ENCODE data around the gene NT5DC3. TPM values are rescaled to one million over a fixed set of nuclear protein-coding genes. Genes with fewer than 3 reads are reported as not detected.

Gene NT5DC3
- total RNA-seq, 1 donor from 2014 or later: 4.7 TPM

DNA sequence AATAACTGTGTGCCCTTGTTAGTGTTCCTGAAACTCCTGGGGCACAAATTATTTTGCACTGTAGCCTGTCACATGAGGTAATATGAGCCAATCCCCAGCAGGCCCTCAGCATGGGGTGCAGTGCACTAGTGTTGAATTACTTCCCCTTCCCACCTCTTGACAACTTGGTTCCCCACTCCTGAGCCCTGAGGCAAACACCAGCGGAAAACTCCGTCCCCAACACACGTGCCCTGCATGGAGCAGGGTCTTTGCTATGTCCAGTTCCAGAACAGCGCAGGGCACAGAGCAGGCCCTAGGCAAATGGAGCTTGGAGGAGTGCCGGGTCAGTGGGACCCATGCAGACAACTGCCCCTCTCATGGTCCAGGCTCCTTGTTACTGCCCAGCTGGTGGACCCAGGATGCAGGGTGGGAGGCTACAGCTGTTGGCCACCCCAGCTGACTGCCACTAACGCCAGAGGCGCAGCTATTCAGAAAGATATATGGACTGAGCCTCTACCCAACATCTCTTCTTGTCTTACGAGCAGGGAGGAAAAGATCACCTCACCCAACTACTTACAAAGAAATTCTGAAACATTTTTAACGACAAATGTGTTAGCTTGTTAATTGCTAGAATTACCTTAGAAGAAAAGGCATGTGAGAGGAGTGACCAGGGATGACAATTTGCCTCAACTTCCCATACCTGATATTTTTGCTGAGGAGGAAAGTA, 71.6 kb downstream of the NT5DC3 start:
- intact Hi-C loops (cut with DNase I): no loop called here
- no peak for DNase-seq (ENCODE audit: low spot score)

DNA sequence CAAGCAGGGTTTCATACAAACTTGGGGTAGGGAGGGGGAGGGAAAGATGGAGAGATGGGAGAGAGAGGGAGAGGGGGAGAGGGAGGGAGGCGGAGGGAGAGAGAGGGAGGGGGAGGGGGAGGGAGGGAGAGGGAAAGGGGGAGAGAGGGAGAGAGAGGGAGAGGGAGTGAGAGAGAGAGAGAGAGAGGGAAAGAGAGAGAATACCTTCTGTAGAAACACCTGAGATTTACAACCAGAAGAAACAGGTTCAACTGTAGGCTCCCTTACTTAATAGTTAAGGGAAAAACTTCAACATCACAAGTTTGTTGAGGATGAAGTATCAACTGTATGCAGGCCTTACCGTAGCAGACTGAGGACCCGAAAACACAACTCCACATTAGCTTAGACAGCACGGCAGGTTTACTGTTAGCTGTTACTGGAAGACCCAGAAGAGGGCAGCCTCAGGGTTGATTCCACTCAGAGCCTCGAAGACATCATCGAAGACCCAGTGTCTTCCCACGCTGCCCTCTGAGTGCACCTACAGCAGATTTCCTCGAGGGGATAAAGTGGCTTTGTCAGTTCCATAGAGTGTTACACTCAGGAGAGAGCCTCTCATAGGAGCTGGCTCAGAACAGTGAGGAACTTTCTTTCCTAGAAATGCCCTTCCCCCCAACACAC, 72.4 kb downstream of the NT5DC3 start:
- intact Hi-C loops (cut with DNase I): no loop called here

DNA sequence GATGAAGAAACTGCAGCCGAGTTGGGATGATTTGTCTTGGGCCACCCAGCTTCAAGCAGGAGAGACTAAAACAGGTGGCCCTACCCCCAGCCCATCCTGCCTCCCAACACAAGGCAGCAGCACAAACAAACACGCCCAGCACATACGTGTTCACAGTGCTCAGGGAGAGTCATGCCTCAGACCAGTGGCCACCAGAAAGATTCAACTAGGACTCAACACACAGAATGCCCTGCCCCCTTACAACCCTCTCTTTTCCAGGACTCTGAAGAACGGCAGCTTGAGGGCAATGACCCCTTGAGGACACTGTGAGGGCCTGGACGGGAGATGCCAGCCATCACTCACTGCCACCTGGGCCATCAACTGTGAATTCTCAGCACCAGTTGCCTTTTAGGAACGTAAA, 75.0 kb downstream of the NT5DC3 start:
- intact Hi-C loops (cut with DNase I): no loop called here
- no peak for DNase-seq (ENCODE audit: low spot score)

More for the DNA sequence above, 72.4 kb downstream of the NT5DC3 start:
- DNase-seq (ENCODE audit: low spot score): no peak

DNA sequence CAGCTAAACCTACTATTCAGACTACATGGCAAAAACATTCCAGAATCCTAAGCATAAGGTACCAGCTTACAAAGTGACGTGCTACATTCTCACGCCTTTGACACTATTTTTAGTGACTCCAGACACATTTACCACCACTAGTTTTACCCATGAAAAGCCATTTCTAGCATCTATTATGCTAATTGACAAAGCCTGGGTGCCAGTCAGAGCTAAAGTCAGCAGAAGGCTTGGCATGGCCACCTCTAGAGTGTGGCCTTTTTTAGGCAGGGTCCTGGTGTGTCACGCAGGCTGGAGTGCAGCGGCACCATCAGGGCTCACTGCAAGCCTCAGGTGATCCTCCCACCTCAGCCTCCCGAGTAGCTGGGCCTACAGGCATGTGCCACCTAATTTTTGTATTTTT, 75.7 kb downstream of the NT5DC3 start:
- intact Hi-C loops (cut with DNase I): no loop called here
- no peak for DNase-seq (ENCODE audit: low spot score)

DNA sequence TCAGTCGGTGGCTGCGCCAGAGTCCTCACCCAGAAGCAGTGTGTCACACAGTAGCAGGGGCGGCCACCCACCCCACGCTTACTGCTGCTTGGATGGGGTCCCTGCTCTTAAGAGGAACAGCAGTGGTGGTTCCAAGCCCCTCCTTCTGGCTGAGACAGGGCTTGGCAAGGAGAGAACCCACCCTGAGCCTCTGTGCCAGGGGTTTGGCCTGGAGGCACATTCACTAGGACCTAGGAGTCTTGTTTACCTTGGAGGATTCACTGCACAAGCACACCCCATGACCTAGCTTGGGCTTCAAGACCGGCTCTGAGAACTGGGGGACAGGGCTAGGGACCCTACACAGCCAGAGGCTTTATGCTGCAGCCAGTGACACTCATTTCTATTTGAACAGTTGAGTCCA, 78.6 kb downstream of the NT5DC3 start:
- no peak for DNase-seq (ENCODE audit: low spot score)
- intact Hi-C loops (cut with DNase I): no loop called here

DNA sequence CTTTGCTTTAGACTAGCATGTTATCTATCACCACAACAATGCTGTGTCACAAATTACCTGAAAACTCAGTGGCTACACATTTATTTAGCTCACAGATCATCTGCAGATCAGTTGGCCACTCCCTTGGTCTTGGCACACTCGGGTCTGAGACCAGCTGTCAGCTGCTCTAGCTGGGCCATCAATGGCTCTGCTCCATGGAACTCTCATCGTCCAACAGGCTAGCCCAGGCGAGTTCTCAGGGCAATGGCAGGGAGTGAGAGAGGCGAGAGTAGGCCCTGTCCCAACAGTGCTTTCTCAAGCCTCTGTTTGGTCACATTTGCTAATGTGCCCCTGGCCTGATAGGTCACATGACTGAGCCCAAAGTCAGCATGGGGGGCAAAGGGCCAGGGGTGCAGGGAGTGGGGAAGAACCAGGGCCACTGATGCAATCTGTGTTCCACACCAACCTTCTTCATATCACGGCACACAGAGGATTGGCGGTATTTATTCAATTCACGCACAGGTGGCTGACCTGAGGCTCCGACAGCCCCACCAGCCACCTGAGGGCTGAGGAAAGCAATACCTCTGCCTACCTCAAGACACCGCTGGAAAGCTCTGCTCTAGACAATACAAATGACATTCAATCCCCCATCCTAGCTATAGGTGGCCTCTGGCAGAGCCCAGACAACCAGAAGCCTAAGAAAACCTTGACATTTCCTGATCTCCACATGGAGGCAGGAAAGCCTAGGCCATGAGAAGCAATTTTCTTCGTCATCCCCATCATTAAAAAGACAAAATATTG, 82.5 kb downstream of the NT5DC3 start:
- intact Hi-C loops (cut with DNase I): no loop called here
- DNase-seq (ENCODE audit: low spot score): no peak

DNA sequence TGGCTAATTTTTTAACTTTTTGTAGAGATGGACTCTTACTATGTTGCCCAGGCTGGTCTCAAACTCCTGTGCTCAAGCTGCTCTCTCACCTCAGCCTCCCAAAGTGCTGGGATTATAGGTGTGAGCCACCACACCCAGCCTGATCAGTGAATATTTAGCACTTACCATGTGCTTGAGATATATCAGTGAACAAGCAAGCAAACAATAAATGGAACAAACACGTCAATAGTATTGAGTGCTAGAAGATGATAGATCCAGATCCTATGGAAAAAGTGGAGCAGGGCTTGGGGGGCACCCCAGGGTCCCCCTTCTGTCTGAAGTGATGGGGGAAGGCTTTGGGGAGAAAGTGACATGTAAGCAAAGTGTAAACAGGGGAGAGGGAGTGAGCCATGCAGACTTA, 83.8 kb downstream of the NT5DC3 start:
- intact Hi-C loops (cut with DNase I): no loop called here
- no peak for DNase-seq (ENCODE audit: low spot score)

DNA sequence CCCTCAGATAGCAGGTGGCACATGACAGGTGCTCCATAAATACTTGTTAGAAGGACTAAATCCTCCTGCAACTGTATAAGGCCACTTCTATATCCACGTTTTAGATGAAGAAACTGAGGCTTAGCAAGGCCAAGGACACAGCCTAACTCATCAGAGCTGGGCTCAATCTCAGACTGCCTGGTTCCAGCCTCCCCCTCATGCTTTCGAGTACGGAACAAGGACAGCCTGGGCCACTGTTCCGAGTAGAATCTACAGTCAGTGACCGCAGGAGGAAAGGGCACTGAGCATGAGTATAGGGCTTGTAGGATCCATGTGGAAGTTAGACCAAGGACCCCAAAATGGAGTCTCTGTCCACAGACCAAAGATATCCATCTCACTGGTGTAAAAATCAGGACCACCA, 84.6 kb downstream of the NT5DC3 start:
- DNase-seq (ENCODE audit: low spot score): no peak
- intact Hi-C loops (cut with DNase I): no loop called here

DNA sequence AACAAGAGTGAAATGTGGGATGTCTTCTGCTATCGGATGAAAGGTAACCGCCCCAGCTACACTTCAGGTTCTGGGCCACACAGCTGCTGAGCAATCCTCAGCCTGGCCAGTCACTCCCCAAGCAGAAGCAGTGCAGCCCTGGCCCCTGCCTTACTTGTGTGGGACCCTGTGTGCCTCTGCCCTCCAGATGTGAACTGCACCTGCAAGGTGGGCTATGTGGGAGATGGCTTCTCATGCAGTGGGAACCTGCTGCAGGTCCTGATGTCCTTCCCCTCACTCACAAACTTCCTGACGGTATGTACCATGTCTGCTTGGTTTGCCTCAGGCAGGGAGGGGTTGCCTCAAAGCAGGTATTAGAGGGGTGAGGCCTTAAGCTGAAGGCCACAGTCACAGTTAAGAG, 85.6 kb downstream of the NT5DC3 start:
- intact Hi-C loops (cut with DNase I): no loop called here
- no peak for DNase-seq (ENCODE audit: low spot score)

DNA sequence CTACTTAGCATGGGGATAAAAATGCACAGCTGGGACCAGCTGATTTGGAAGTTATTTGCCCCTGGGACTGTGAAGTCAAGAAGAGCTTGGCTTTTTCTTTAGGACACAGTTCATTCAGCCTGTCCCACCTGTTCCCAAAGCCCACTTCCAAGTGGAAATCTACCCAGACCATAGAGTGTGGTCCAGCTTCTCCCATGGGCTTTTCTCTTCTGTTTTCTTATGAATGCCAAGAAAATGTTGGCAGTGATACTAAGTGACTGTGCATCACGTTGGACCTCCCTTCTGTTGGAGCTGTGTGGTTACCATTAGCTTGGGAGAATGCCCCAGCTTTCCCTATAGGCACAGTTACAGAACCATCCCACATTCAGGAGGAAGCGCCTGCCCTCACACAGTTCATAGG, 89.4 kb downstream of the NT5DC3 start:
- no peak for DNase-seq (ENCODE audit: low spot score)
- intact Hi-C loops (cut with DNase I): no loop called here

DNA sequence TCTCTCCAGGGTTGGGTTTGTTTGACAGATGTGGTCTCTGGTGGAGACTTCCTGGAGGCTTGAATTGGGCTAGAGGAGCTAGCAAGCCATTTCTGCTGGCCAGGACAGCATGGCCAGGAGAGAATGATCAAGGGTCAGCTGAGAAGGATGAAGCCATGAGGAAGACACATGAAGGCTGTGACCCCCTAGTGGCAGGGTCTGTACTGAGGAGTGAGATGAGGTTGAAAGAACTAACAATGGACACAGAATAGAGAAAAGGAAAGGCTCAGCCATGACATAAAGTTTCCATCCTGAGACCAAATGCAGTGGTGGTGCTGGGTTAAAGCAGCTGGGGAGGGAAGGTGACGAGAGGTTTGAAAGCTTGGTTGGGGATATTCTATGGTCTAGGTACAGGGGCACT, 89.9 kb downstream of the NT5DC3 start:
- DNase-seq (ENCODE audit: low spot score): no peak

DNA sequence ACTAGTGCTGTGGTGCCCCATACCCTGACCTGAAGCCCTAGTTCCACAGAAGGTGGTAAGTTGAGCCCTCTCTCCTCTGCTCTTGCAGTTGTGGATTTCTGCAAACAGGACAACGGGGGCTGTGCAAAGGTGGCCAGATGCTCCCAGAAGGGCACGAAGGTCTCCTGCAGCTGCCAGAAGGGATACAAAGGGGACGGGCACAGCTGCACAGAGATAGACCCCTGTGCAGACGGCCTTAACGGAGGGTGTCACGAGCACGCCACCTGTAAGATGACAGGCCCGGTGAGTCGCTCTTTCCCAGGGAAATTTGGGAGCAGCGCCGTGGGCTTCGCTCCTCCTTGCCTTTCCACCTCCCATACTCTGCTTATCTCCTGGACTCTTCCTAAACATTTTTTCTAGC, 92.2 kb downstream of the NT5DC3 start:
- intact Hi-C loops (cut with DNase I): loop anchor here (10.0 kb wide), 1 partner anchor 124 kb away; no protein-coding TSS in a partner anchor
- DNase-seq (ENCODE audit: low spot score): no peak

More for the DNA sequence above, 89.9 kb downstream of the NT5DC3 start:
- intact Hi-C loops (cut with DNase I): no loop called here

DNA sequence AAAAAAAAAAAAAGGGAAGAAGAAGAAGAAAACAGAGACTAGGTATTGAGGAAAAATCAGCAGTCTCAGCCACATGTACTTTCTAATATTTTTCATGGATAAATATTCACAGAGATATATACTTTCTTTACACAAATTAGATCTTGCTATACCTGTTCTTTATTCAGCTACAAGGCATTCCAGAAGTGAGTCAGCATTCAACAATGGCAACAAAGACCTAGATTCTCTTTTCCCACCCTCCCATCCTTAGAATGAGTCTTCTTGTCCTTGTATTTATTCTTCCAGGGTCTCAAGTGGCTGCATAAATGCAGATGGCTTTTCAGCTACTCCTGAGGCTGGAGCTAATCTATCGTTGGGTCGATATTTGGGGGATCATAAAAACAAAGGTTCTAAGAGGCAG, 93.0 kb downstream of the NT5DC3 start:
- intact Hi-C loops (cut with DNase I): loop anchor here (10.0 kb wide), 1 partner anchor 123 kb away; no protein-coding TSS in a partner anchor
- DNase-seq (ENCODE audit: low spot score): no peak

DNA sequence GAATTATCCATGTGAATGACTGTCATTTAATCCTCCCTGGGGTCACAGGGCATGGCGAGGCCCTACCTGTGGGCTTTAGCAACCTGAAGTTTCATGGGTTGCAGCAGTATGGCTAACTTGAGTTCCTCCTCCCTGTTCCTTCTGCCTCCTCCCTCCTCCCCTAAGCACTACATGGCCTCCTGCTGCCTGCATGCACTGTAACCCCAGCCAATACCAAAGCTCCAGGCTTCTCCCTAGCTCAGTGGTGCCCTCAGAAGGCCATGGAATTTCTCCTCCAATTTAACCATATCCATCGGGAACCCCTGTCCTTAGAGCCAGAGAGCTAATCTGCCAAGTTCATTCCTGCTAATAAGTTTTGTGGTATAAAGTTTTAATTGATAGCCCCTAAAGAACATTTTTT, 95.1 kb downstream of the NT5DC3 start:
- intact Hi-C loops (cut with DNase I): loop anchor here (10.0 kb wide), 1 partner anchor 121 kb away; no protein-coding TSS in a partner anchor
- DNase-seq (ENCODE audit: low spot score): no peak

DNA sequence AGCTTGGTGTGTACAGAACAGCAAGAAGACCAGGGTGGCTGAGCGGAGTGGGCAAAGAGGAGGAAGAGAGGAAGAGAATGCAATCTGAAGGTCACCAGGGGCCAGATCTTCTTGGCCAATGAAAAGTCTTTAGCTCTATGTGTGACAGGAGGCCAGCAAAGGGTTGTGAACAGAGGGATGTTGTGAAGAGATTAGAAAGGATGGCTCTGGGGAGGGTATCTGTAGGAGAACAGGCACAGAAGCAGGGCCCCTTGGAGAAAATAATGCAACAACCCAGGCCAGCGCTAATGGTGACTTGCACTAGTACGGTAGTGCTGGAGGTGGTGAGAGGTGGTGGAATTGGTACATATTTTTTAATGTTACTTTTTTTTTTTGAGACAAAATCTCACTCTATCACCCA, 97.2 kb downstream of the NT5DC3 start:
- intact Hi-C loops (cut with DNase I): loop anchor here (10.0 kb wide), 1 partner anchor 119 kb away; no protein-coding TSS in a partner anchor

DNA sequence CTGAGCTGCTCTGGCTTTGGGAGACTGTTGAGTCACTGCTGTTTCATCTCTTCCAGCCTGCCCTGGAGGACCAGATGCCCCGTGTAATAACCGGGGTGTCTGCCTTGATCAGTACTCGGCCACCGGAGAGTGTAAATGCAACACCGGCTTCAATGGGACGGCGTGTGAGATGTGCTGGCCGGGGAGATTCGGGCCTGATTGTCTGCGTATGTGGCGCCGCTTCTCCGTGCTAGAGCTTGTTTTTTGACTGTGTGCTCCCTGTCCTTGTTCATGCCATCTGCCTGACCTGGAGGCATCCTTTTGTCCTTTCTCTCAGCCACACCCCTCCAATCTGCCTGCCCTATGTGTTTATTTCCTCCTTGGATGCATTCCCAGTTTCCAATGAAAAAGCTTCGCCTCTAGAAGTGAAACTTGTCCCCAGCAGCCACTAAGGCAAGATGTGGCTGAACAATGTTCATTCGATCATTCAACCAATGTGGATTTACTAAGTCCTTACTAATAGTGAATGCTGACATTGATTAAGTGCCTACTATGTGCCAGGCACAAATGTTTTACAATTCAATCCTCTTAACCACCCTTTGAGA, 98.6 kb downstream of the NT5DC3 start:
- DNase-seq (ENCODE audit: low spot score): no peak
- intact Hi-C loops (cut with DNase I): loop anchor here (10.0 kb wide), 1 partner anchor 118 kb away; no protein-coding TSS in a partner anchor

More for the DNA sequence above, 97.2 kb downstream of the NT5DC3 start:
- no peak for DNase-seq (ENCODE audit: low spot score)

DNA sequence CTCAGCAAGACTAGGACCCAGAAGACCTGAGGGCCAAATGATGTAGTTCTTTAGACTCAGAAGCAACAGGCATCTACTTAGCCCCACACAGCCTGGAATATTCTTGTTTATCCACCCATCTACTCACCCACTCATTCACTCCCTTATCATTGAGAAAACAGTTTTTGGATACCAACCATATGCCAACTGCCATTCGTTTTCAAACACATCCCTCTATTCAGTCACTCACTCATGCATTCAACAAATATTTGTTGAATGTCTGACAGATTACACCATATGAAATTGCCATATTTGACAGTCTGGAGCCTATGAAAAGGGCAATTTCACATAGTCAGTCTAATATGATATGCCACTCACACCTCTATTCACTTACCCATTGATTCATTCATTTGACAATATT, 103.2 kb downstream of the NT5DC3 start:
- DNase-seq (ENCODE audit: low spot score): no peak
- intact Hi-C loops (cut with DNase I): no loop called here

DNA sequence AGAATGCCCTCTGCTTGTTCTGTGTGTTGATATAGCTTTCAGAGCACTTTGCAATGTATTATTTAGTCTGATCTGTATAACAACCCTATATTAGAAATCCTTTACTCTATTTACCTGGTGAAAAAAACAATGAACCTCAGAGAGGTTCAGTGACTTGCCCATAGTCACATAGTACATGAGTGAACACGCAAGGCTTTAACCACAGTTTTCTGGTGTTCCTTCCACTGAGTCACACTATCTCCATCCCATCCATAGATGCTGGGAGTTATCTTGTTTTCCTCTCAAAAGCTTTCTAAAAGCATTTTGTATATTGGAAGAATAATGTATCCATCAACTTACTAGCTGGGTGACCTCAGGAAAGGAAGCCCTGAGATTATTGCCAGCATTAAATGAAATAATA, 104.5 kb downstream of the NT5DC3 start:
- intact Hi-C loops (cut with DNase I): no loop called here
- DNase-seq (ENCODE audit: low spot score): no peak

DNA sequence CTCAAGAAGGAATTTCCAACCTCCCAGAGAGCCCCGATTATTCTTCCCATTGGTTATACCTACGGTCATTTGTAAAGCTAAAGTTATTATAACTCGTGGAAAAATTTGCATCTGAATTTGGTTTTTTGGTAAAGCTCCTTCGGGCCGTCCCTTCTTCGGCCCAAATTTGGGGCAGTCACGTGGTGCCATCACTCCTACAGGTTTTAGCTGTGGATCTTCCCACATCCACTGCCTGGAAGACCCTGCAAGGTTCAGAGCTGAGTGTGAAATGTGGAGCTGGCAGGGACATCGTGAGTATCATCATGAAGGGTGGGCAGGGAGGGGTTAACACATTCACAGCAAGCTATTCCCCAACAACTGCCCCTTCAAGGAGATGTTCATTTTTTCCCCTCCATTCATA, 105.7 kb downstream of the NT5DC3 start:
- intact Hi-C loops (cut with DNase I): no loop called here
- DNase-seq (ENCODE audit: low spot score): no peak

DNA sequence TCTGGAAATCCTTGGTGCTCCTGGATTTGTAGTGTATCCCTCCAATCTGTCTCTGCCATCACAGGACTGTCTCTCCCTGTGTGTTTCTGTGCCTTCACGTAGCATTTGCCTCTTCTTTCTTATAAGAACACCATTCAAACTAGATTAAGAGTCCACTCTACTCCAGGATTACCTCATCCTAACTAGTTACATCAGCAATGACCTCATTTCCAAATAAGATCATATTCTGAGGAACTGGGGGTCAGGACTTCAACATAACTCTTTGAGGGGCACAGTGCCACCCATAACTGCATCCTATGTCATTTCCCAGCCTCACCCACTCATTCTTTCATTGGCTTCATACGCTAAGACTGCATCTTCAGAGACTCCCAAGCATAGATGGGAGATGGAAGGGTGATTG, 106.2 kb downstream of the NT5DC3 start:
- intact Hi-C loops (cut with DNase I): no loop called here
- DNase-seq (ENCODE audit: low spot score): no peak
